ENCODE results near the gene EMC9.

- no peak for TF ChIP-seq CTCF (IDR thresholded peaks at IDR 0.05; ENCODE audit: low read depth, low read length, poor library complexity, severe bottlenecking)
- no peak for TF ChIP-seq EZH2phosphoT487 (IDR thresholded peaks at IDR 0.05; ENCODE audit: borderline replicate concordance, low read length)
Measured at GRCh38 chr14:24189059-24189375, 47.6 kb upstream of the EMC9 start.

Data from DOHH2 (cell line).